GM23338 (cell line): ENCODE data around the gene ERP44. TPM values are rescaled to one million over a fixed set of nuclear protein-coding genes. Genes with fewer than 3 reads are reported as not detected.

Experiments used
- ATAC-seq: fragments of 200-7000 bp; cut with Tn5 transposase; 3 replicates; pipeline ENCODE4 v1.9.1; 2020
- DNase-seq: peaks from one replicate; pipeline ENCODE4 v3.0.0-alpha.2; 2015; ENCODE audit warnings: low spot score
- H2AFZ ChIP-seq: fragments of 200-600 bp; sonication (generic); 2 replicates; pipeline ENCODE4 v1.8.0; 2016; ENCODE audit warnings: antibody characterized with exemption, mild to moderate bottlenecking, moderate library complexity
- H3F3A ChIP-seq: fragments of 200-600 bp; sonication (generic); replicated peaks from 2 replicates; pipeline ENCODE4 v1.8.0; 2017; ENCODE audit warnings: antibody characterized with exemption, mixed run types, low read depth
- H3K27ac ChIP-seq: fragments of 200-600 bp; sonication (generic); 2 replicates; pipeline ENCODE4 v1.6.1; 2016; ENCODE audit warnings: low read depth
- H3K27me3 ChIP-seq: fragments of 200-600 bp; sonication (generic); 2 replicates; pipeline ENCODE4 v1.8.0; 2016; ENCODE audit warnings: mild to moderate bottlenecking, mixed run types, moderate library complexity; ENCODE audit not compliant: insufficient read depth
- H3K36me3 ChIP-seq: fragments of 200-600 bp; sonication (generic); 2 replicates; pipeline ENCODE4 v1.8.0; 2016; ENCODE audit warnings: mild to moderate bottlenecking; ENCODE audit not compliant: insufficient read depth
- H3K4me1 ChIP-seq: fragments of 200-600 bp; sonication (generic); 2 replicates; pipeline ENCODE4 v1.8.0; 2016; ENCODE audit warnings: mild to moderate bottlenecking, moderate library complexity; ENCODE audit not compliant: insufficient read depth
- H3K4me2 ChIP-seq: fragments of 200-600 bp; sonication (generic); 2 replicates; pipeline ENCODE4 v1.7.1; 2017; ENCODE audit warnings: mixed run types
- H3K4me3 ChIP-seq: fragments of 200-600 bp; sonication (generic); 2 replicates; pipeline ENCODE4 v1.6.1; 2016; ENCODE audit warnings: mixed run types
- H3K79me2 ChIP-seq: fragments of 200-600 bp; sonication (generic); replicated peaks from 2 replicates; pipeline ENCODE4 v1.8.0; 2017; ENCODE audit warnings: mild to moderate bottlenecking; ENCODE audit not compliant: insufficient read depth
- H3K9me2 ChIP-seq: fragments of 200-600 bp; sonication (generic); 2 replicates; pipeline ENCODE4 v1.8.0; 2017; ENCODE audit not compliant: insufficient read depth
- H4K20me1 ChIP-seq: fragments of 200-600 bp; sonication (generic); replicated peaks from 2 replicates; pipeline ENCODE4 v1.8.0; 2017; ENCODE audit warnings: mild to moderate bottlenecking; ENCODE audit not compliant: insufficient read depth
- H3K27ac Mint-ChIP-seq: 2 replicates; pipeline ENCODE4 v1.8.0; 2020; ENCODE audit warnings: inconsistent platforms, mild to moderate bottlenecking, moderate library complexity, mixed read lengths
- H3K27me3 Mint-ChIP-seq: 3 replicates; pipeline ENCODE4 v1.8.0; 2022; ENCODE audit warnings: low read depth, mild to moderate bottlenecking, moderate library complexity, mixed read lengths, inconsistent platforms; ENCODE audit not compliant: insufficient read depth, poor library complexity
- H3K36me3 Mint-ChIP-seq: 3 replicates; pipeline ENCODE4 v1.8.0; 2021; ENCODE audit warnings: low read depth, mild to moderate bottlenecking, inconsistent platforms, moderate library complexity, mixed read lengths
- H3K4me1 Mint-ChIP-seq: 3 replicates; pipeline ENCODE4 v1.8.0; 2020; ENCODE audit warnings: mild to moderate bottlenecking, inconsistent platforms, mixed read lengths
- H3K4me3 Mint-ChIP-seq: 3 replicates; pipeline ENCODE4 v1.8.0; 2021; ENCODE audit warnings: moderate library complexity, mild to moderate bottlenecking, inconsistent platforms, mixed read lengths
- H3K9me3 Mint-ChIP-seq: 3 replicates; pipeline ENCODE4 v1.8.0; 2020; ENCODE audit warnings: moderate library complexity, mild to moderate bottlenecking, inconsistent platforms, mixed read lengths
- CREB1 ChIP-seq: fragments of 250-450 bp; sonication (Bioruptor Pico); IDR thresholded peaks from 2 replicates; pipeline ENCODE4 v1.5.0; 2020; ENCODE audit warnings: low read depth, mild to moderate bottlenecking, moderate library complexity
- CTCF ChIP-seq, 2 experiments: fragments of 200-600 bp in 1 of 2; sonication (generic) in 1 of 2; conservative IDR thresholded peaks; 2 replicates each; pipeline versions ENCODE4 v1.5.1 to v1.6.1; 2016 to 2017; ENCODE audit warnings: antibody characterized with exemption in 2 of 2, low read depth in 2 of 2, mild to moderate bottlenecking in 2 of 2, moderate library complexity in 1 of 2
- ETS1 ChIP-seq: IDR thresholded peaks from 2 replicates; pipeline ENCODE4 v1.6.1; 2016; ENCODE audit warnings: antibody characterized with exemption
- EZH2 ChIP-seq: fragments of 200-600 bp; sonication (generic); IDR thresholded peaks from one replicate; pipeline ENCODE4 v1.8.0; 2017; ENCODE audit warnings: antibody characterized with exemption, mild to moderate bottlenecking, low read depth; ENCODE audit not compliant: unreplicated experiment
- EZH2phosphoT487 ChIP-seq: fragments of 200-600 bp; sonication (generic); IDR thresholded peaks from one replicate; pipeline ENCODE4 v1.8.1; 2018; ENCODE audit warnings: antibody characterized with exemption; ENCODE audit not compliant: unreplicated experiment
- JUNB ChIP-seq: IDR thresholded peaks from one replicate; pipeline ENCODE4 v1.6.1; 2016; ENCODE audit warnings: antibody characterized with exemption; ENCODE audit not compliant: unreplicated experiment
- NANOG ChIP-seq: IDR thresholded peaks from 2 replicates; pipeline ENCODE4 v1.6.1; 2016; ENCODE audit warnings: antibody characterized with exemption, borderline replicate concordance
- POLR2AphosphoS5 ChIP-seq: IDR thresholded peaks from 2 replicates; pipeline ENCODE4 v1.6.1; 2016; ENCODE audit warnings: antibody characterized with exemption, low read depth
- REST ChIP-seq: IDR thresholded peaks from one replicate; pipeline ENCODE4 v1.6.1; 2018; ENCODE audit warnings: antibody characterized with exemption; ENCODE audit not compliant: unreplicated experiment
- STAT1 ChIP-seq: IDR thresholded peaks from one replicate; pipeline ENCODE4 v1.6.1; 2016; ENCODE audit warnings: antibody characterized with exemption; ENCODE audit not compliant: unreplicated experiment
- ZNF114 ChIP-seq: fragments of 250-450 bp; sonication (Bioruptor Pico); IDR thresholded peaks from 2 replicates; pipeline ENCODE4 v1.5.0; 2020; ENCODE audit warnings: mild to moderate bottlenecking, moderate library complexity
- ZNF331 ChIP-seq: fragments of 250-450 bp; sonication (Bioruptor Pico); IDR thresholded peaks from 2 replicates; pipeline ENCODE4 v1.5.0; 2020; ENCODE audit warnings: low read depth, mild to moderate bottlenecking, moderate library complexity
- polyA plus RNA-seq: library from polyadenylated mRNA; unstranded; fragments of >200 nt; fragmentation: Nextera tagmentation; extraction: Ambion mirVana; gene quantifications from 2 replicates; pipeline ENCODE4 v1.2.1, GENCODE V29; 2016
- total RNA-seq: library from RNA; depleted of rRNA; stranded (reverse); fragments of >200 nt; shearing (Covaris generic); gene quantifications from 2 replicates; pipeline ENCODE4 v1.2.3, GENCODE V29; 2014

ERP44 gene
- total and polyA plus RNA-seq, 2 experiments from 2014 or later: 13.0 to 24.1 TPM

- TF ChIP-seq EZH2phosphoT487 (no peak), JUNB (no peak), STAT1 (no peak), CTCF (conservative IDR thresholded peaks at IDR 0.05; ENCODE audit: low read depth in 2 of 2) (no peak), ETS1 (no peak), ZNF331 (CRISPR knock-in tag) (no peak), CREB1 (CRISPR knock-in tag) (no peak), REST (no peak), ZNF114 (no peak), POLR2AphosphoS5 (no peak), NANOG (no peak), EZH2 (no peak)
Measured at GRCh38 chr9:100052375-100052774, 46.4 kb downstream of the ERP44 start (continued).

GRCh38 chr9:100049551-100049950 lies 49.2 kb downstream of the ERP44 start:
- no peaks in the 10 kb centered on the region for H3K27me3 Mint-ChIP-seq
- no peaks in the 10 kb centered on the region; the same call in 2 of the 3 replicates for H3K36me3 Mint-ChIP-seq
- no peaks in the 10 kb centered on the region for H3F3A ChIP-seq
- no peaks in the 10 kb centered on the region for H3K9me3 Mint-ChIP-seq
- no peaks in the 10 kb centered on the region for H3K9me2 ChIP-seq
- no peaks in the 10 kb centered on the region for H3K4me1 ChIP-seq
- peaks cover 2% of the 10 kb centered on the region; the same call in 1 of the 3 replicates for H3K4me1 Mint-ChIP-seq
- TF ChIP-seq ZNF114: no peak
- TF ChIP-seq EZH2: no peak
- TF ChIP-seq ZNF331 (CRISPR knock-in tag): no peak
- no peak for TF ChIP-seq NANOG
- TF ChIP-seq REST: no peak
- no peak for TF ChIP-seq CREB1 (CRISPR knock-in tag)
- H2AFZ ChIP-seq: no peak overlapping the region
- DNase-seq: no peak
- no peaks in the 10 kb centered on the region for H3K27me3 ChIP-seq
- no peaks in the 10 kb centered on the region for H3K36me3 ChIP-seq
- H3K4me2 ChIP-seq: no peak overlapping the region
- no peak for ATAC-seq
- H3K4me3 ChIP-seq: no peak overlapping the region
- H3K4me3 Mint-ChIP-seq: no peak overlapping the region
- no peak overlapping the region for H3K27ac Mint-ChIP-seq
- H3K79me2 ChIP-seq: no peaks in the 10 kb centered on the region
- no peaks in the 10 kb centered on the region; the same call in 1 of the 2 replicates for H4K20me1 ChIP-seq
- no peak overlapping the region for H3K27ac ChIP-seq
